ENCODE measurements around the gene KAT7.

The KAT7 gene

GRCh38 chr17:49763735-49764558 lies 24.5 kb upstream of the KAT7 start, which contains the start of gene FAM117A:
Gene FAM117A (minus strand): TSS chr17:49764131. CDS start chr17:49764087, 44 bp downstream.
- peak within 1 kb of the TSS; percentile 74 for H3K4me3 ChIP-seq (ENCODE audit: low read depth, low read length)
- in situ Hi-C loops (cut with HindIII; ENCODE audit: low pct_ligation_motif_present, low sequenced_read_pairs), result no loop called here
- no peak within 1 kb of the TSS for H3K27ac ChIP-seq
- peaks cover 7% of the 10 kb centered on the region for H3K27me3 ChIP-seq (replicated peaks)
- no peak for TF ChIP-seq CTCF (IDR thresholded peaks at IDR 0.05; ENCODE audit: low read depth, low read length, missing control alignments)
- H3K36me3 ChIP-seq (replicated peaks), result no peaks in the 10 kb centered on the region
- peak; percentile 99 for DNase-seq

GRCh38 chr17:49764559-49765180 lies 23.8 kb upstream of the KAT7 start:
- in situ Hi-C loops (cut with HindIII; ENCODE audit: low pct_ligation_motif_present, low sequenced_read_pairs), result no loop called here
- H3K36me3 ChIP-seq (replicated peaks), result no peaks in the 10 kb centered on the region

GRCh38 chr17:49766918-49767530 lies 21.5 kb upstream of the KAT7 start:
- H3K27me3 ChIP-seq (replicated peaks), result peaks cover 7% of the 10 kb centered on the region
- DNase-seq, result no peak
- no peak overlapping the region for H3K4me3 ChIP-seq (ENCODE audit: low read depth, low read length)
- TF ChIP-seq CTCF (IDR thresholded peaks at IDR 0.05; ENCODE audit: low read depth, low read length, missing control alignments), result no peak
- no peak overlapping the region for H3K27ac ChIP-seq
- no peaks in the 10 kb centered on the region for H3K36me3 ChIP-seq (replicated peaks)
- in situ Hi-C loops (cut with HindIII; ENCODE audit: low pct_ligation_motif_present, low sequenced_read_pairs), result no loop called here

More at GRCh38 chr17:49764559-49765180, 23.8 kb upstream of the KAT7 start:
- no peak for DNase-seq
- Histone ChIP-seq H3K27me3 (replicated peaks) (peaks cover 7% of the 10 kb centered on the region), H3K4me3 (ENCODE audit: low read depth, low read length) (peak overlapping the region; percentile 74), H3K27ac (no peak overlapping the region)
- TF ChIP-seq CTCF (IDR thresholded peaks at IDR 0.05; ENCODE audit: low read depth, low read length, missing control alignments), result no peak

DNA sequence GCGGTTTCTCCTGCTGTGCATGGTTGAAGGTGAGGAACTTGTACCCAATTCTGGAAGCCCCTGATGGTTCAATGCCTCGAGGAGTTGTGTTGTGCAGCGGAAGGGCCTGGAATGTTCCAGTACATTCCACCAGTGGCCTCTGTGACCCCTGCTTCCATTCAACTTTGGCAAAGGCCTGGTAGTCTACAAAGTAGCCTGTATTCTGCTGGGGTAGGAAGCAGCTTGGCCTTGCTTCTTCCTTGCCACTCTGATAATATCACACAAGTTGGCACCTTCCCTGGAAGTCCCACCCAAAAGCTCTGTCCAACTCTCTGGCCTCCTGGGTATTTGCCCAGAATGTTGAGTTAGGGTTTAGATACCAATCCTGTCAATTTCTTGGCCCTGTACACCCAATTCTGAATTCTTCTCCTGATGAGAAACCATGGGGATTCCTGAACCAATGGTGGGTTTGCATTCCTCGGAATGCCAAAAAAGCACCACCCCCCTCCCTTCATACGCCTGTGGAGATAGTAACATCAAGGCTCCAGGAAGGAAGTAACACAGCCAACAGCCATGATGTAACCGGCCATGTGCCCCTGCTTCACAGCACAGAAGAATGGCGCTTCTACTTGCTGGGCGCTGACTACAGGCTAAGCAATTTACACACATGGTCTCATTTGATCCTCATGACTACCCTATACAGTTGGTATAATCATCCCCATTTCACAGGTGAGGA lies 12.8 kb upstream of the KAT7 start:
- no peak for TF ChIP-seq CTCF (IDR thresholded peaks at IDR 0.05; ENCODE audit: low read depth, low read length, missing control alignments)
- peak; percentile 31 for DNase-seq
- Histone ChIP-seq H3K27me3 (replicated peaks) (no peaks in the 10 kb centered on the region), H3K27ac (no peak overlapping the region), H3K4me3 (ENCODE audit: low read depth, low read length) (no peak overlapping the region), H3K36me3 (replicated peaks) (no peaks in the 10 kb centered on the region)
- in situ Hi-C loops (cut with HindIII; ENCODE audit: low pct_ligation_motif_present, low sequenced_read_pairs), result no loop called here

DNA sequence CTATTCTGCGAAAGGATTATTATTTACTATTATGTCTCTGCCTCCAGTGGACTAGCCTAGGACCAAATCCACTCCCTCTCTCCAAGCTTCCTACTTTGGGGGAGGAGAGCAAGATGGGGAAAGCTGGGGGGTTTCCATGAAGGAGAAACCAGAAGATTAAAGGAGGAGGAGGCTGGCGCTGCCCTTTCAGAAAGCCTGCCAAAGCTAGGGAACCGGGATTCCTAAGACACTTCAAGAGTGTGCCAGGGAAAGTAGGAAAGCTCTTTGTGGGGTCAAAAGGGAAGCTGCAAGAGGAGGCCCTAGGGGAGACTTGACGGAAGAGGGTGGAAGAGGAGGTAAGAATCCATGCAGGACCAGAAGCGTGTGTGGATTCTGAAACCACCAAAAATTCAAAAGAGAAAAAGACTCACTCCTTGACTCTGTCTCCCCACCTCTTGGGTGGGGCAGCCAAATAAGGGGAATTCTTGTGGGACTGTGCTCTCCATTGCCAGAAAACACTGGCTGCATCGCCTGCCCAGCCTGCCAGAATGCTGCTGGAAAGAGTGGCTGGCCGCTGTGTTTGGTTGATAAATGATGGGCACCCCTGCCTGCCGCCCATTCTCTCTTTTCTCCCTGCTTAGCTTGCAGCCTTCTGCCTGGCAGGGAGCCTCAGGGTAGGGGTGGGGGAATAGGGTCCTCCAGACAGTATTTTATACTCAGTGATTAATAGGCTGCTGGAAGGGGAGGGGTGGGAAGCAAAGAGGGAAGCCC lies 11.8 kb upstream of the KAT7 start:
- no peak for DNase-seq
- H3K4me3 ChIP-seq (ENCODE audit: low read depth, low read length), result no peak overlapping the region
- in situ Hi-C loops (cut with HindIII; ENCODE audit: low pct_ligation_motif_present, low sequenced_read_pairs), result no loop called here
- TF ChIP-seq CTCF (IDR thresholded peaks at IDR 0.05; ENCODE audit: low read depth, low read length, missing control alignments), result no peak
- no peaks in the 10 kb centered on the region for H3K27me3 ChIP-seq (replicated peaks)
- H3K27ac ChIP-seq, result no peak overlapping the region
- H3K36me3 ChIP-seq (replicated peaks), result no peaks in the 10 kb centered on the region

Measured in brain microvascular endothelial cell (primary cell).